Osteoblast (primary cell): ENCODE results near the gene MRPL14. TPM values are rescaled to one million over a fixed set of nuclear protein-coding genes. Genes with fewer than 3 reads are reported as not detected.

Experiments
- DNase-seq: peaks from one replicate; pipeline ENCODE4 v3.0.0; 2011; ENCODE audit warnings: low spot score, mixed read lengths; ENCODE audit not compliant: insufficient read length; ENCODE audit errors: missing footprints
- H2AFZ ChIP-seq: 2 replicates; pipeline ENCODE4 v1.6.0; 2011; ENCODE audit warnings: mild to moderate bottlenecking, low read length
- H3K27ac ChIP-seq: 2 replicates; pipeline ENCODE4 v1.5.1; 2011; ENCODE audit warnings: mild to moderate bottlenecking, low read depth, low read length, moderate library complexity
- H3K27me3 ChIP-seq: 2 replicates; pipeline ENCODE4 v1.6.0; 2012; ENCODE audit warnings: mild to moderate bottlenecking, control low read depth, inconsistent platforms, low read length, moderate library complexity; ENCODE audit not compliant: insufficient read depth
- H3K36me3 ChIP-seq: 2 replicates; pipeline ENCODE4 v1.5.1; 2011; ENCODE audit warnings: mild to moderate bottlenecking, low read length, control low read depth, moderate library complexity; ENCODE audit not compliant: insufficient read depth
- H3K4me1 ChIP-seq: 2 replicates; pipeline ENCODE4 v1.5.1; 2011; ENCODE audit warnings: mild to moderate bottlenecking, low read length, control low read depth, moderate library complexity; ENCODE audit not compliant: insufficient read depth
- H3K4me2 ChIP-seq: 2 replicates; pipeline ENCODE4 v1.6.0; 2011; ENCODE audit warnings: mild to moderate bottlenecking, low read length; ENCODE audit not compliant: insufficient read depth
- H3K4me3 ChIP-seq: fragments of 200-600 bp; sonication (generic); 3 replicates; pipeline ENCODE4 v1.5.1; 2012; ENCODE audit warnings: mild to moderate bottlenecking, low read length, inconsistent platforms; ENCODE audit not compliant: insufficient read depth
- H3K79me2 ChIP-seq: 2 replicates; pipeline ENCODE4 v1.6.0; 2012; ENCODE audit warnings: mild to moderate bottlenecking, low read length, control low read depth, inconsistent platforms; ENCODE audit not compliant: insufficient read depth
- H3K9me3 ChIP-seq: 2 replicates; pipeline ENCODE4 v1.5.1; 2011; ENCODE audit warnings: low read depth, low read length, control low read depth
- H4K20me1 ChIP-seq: 2 replicates; pipeline ENCODE4 v1.6.0; 2012; ENCODE audit warnings: mild to moderate bottlenecking, low read length, control low read depth; ENCODE audit not compliant: insufficient read depth
- total RNA-seq: library from RNA; depleted of rRNA; stranded (reverse); fragments of >200 nt; gene quantifications from 2 replicates; pipeline ENCODE4 v1.2.3, GENCODE V29; 2012
- TF ChIP-seq, protein P1 (sequence below): IDR thresholded peaks from 2 replicates; pipeline ENCODE4 v1.5.1; 2011; ENCODE audit warnings: mild to moderate bottlenecking, low read depth, low read length, moderate library complexity; ENCODE audit errors: extremely low read depth

Gene MRPL14
- total RNA-seq, 1 donor = 49.9 TPM

DNA sequence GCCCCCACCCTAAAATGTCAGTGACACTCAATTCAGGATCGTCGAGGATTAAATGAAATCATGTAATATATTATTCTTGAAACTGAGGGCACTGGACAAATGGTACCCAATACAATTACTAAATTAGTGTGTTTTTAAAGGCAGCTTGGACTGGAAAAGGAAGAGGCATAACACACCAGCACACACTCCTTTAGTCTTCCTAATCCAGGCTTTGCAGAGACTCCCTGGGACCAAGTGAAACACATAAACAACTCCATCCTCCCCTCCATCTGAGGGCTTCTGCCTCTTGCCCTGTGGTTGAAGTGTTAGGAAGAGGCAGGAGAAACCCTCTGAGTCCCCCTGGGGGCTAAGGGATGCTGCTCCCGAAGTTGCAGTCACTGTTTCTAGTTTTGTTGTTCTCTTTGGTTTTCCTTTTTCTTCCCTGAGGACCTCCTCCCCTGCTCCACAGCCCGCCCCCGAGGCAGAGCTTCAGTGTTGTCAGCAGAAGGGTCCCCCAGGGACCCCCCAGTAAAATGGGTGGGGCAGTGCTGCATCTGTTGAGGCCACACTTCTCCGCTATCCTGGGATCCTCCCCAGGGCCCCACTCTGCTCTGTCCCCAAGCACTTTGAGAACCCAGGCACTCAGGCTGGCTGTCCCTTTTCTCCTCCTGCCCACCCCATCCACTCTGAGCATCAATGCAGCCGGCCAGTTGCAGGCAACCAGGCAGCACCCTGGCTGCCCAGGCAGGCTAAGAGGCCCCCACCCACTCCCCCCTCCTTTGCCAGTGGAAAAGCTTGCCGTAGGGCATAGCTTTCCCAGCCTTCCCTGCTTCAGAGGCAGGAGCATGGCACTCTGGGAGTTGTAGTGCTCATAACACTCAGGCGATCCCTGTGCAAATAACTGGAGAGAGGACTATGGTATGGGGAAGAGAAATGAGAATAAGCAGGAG is 6.0 kb upstream of the MRPL14 start:
- no peaks in the 10 kb centered on the region for H3K27me3 ChIP-seq
- peak overlapping the region; percentile 55 for H3K4me2 ChIP-seq
- peaks cover 15% of the 10 kb centered on the region for H3K4me1 ChIP-seq
- H3K79me2 ChIP-seq = peaks cover 53% of the 10 kb centered on the region
- H3K9me3 ChIP-seq = no peaks in the 10 kb centered on the region
- peaks cover 22% of the 10 kb centered on the region for H3K36me3 ChIP-seq
- peaks cover 25% of the 10 kb centered on the region for H4K20me1 ChIP-seq
- H2AFZ ChIP-seq = peak overlapping the region; percentile 59
- no peak overlapping the region for H3K27ac ChIP-seq
- peak overlapping the region; percentile 37 for H3K4me3 ChIP-seq
- peak; percentile 99 for DNase-seq
- TF ChIP-seq, protein P1, sequence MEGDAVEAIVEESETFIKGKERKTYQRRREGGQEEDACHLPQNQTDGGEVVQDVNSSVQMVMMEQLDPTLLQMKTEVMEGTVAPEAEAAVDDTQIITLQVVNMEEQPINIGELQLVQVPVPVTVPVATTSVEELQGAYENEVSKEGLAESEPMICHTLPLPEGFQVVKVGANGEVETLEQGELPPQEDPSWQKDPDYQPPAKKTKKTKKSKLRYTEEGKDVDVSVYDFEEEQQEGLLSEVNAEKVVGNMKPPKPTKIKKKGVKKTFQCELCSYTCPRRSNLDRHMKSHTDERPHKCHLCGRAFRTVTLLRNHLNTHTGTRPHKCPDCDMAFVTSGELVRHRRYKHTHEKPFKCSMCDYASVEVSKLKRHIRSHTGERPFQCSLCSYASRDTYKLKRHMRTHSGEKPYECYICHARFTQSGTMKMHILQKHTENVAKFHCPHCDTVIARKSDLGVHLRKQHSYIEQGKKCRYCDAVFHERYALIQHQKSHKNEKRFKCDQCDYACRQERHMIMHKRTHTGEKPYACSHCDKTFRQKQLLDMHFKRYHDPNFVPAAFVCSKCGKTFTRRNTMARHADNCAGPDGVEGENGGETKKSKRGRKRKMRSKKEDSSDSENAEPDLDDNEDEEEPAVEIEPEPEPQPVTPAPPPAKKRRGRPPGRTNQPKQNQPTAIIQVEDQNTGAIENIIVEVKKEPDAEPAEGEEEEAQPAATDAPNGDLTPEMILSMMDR = no peak

DNA sequence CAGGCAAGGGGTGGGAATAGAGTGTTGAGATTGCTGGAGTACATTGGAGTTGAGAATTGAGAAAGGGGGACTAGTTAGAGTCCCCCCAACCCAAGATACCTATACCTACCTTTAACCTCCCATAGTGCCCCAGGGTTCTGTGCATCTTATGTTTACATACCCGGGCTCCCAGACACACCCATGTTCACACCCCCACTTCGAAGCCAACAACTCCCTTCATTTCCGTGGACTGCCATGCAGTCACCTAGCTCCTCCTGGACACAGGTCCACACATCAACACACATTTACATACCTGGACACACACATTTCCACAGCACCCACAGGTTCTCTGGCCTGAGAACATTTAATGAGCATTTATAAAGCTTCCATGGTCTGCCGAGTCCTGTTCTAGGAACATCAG is 5.2 kb upstream of the MRPL14 start:
- Histone ChIP-seq H2AFZ (no peak overlapping the region), H3K4me2 (no peak overlapping the region), H3K9me3 (no peaks in the 10 kb centered on the region), H3K4me1 (peaks cover 15% of the 10 kb centered on the region), H4K20me1 (peaks cover 26% of the 10 kb centered on the region), H3K27ac (no peak overlapping the region), H3K79me2 (peaks cover 61% of the 10 kb centered on the region), H3K36me3 (peaks cover 22% of the 10 kb centered on the region), H3K27me3 (no peaks in the 10 kb centered on the region), H3K4me3 (no peak overlapping the region)
- TF ChIP-seq, protein P1 = no peak
- DNase-seq = no peak

DNA sequence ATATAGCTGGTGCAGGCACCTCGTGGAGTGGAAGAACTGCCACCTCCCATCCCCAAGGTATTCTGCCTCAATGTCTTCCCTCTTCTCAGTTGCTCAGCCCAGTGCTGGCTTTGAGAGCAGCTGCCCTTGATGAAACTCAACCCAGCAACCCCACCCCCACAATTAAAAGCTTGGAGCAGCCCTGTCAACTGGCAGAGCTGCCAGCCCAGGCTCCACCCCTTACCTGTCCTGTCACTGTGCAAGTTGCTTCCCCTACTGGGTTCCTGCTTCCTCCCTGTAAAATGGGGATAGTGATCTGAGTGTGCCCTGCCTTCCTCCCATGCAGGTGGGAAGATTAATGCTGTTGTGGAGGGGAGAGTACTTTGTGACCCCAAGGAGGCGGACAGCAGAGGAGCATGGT is 4.6 kb upstream of the MRPL14 start:
- Histone ChIP-seq H3K9me3 (no peaks in the 10 kb centered on the region), H2AFZ (no peak overlapping the region), H4K20me1 (peaks cover 26% of the 10 kb centered on the region), H3K36me3 (peaks cover 16% of the 10 kb centered on the region), H3K4me2 (no peak overlapping the region), H3K79me2 (peaks cover 62% of the 10 kb centered on the region), H3K27ac (no peak overlapping the region), H3K27me3 (no peaks in the 10 kb centered on the region), H3K4me1 (peaks cover 15% of the 10 kb centered on the region), H3K4me3 (no peak overlapping the region)
- DNase-seq = no peak
- TF ChIP-seq, protein P1 = no peak

DNA sequence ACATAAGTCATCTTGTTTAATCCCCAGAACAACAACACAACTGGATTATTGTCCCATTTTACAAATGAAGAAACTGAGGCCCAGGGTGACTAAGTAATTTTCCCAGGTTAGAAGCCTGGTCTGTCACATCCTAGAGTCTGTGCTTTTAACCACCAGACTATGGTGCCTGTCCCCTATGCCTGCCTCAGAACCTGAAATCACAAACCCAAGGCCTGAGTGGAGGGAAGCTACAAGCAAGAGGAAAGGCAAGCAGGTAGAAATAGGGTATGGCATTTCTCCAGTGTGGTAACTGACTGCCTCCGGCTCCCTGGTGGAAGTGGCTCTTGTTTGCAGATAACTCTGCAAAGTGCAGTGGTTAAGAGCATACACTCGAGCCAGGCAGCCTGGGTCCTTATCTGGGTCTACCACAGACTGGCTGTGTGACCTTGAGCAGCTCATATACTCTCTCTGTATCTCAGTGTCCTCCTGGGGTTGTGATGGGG is 2.6 kb upstream of the MRPL14 start:
- Histone ChIP-seq H3K4me2 (no peak overlapping the region), H2AFZ (no peak overlapping the region), H3K79me2 (peaks cover 80% of the 10 kb centered on the region), H3K9me3 (no peaks in the 10 kb centered on the region), H3K27ac (no peak overlapping the region), H3K36me3 (peaks cover 7% of the 10 kb centered on the region), H3K4me3 (no peak overlapping the region), H4K20me1 (peaks cover 38% of the 10 kb centered on the region), H3K4me1 (peaks cover 30% of the 10 kb centered on the region), H3K27me3 (no peaks in the 10 kb centered on the region)
- TF ChIP-seq, protein P1 = no peak
- DNase-seq = no peak
